ENCODE data around the gene AMN.

The AMN gene

GRCh38 chr14:102941419-102942011, 19.1 kb downstream of the AMN start:
- TF ChIP-seq SIN3A (IDR thresholded peaks at IDR 0.05; ENCODE audit: borderline replicate concordance, insufficient read depth, low read length) = no peak
- no peak for TF ChIP-seq TAF1 (IDR thresholded peaks at IDR 0.05; ENCODE audit: borderline replicate concordance, insufficient read depth, low read length)
- TF ChIP-seq REST (IDR thresholded peaks at IDR 0.05; ENCODE audit: insufficient read depth in 1 of 2, low read depth in 2 of 2, low read length in 2 of 2) = no peak

DNA sequence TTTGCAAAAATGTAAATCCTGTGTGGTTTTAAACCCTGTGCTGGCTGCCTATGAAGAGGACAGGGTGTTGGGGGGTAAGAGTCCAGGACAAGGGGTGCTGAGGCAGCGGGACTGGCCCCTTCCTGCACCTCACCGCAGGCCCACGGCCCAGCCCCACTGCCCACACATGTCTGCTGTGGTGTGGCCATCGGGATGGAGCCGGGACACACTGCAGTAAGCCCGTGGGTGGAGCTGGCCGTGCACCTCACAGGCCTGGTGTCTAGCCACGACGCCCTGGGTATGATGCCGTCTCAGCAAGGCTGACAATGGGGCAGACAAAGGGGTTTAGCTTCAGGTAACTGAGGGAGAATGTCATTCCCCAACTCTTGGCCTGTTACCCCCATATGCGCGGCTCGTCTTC, 19.6 kb downstream of the AMN start:
- TF ChIP-seq FOXP2 (optimal IDR thresholded peaks at IDR 0.05; ENCODE audit: borderline replicate concordance, extremely low read depth, extremely low read length, insufficient read depth) = no peak

DNA sequence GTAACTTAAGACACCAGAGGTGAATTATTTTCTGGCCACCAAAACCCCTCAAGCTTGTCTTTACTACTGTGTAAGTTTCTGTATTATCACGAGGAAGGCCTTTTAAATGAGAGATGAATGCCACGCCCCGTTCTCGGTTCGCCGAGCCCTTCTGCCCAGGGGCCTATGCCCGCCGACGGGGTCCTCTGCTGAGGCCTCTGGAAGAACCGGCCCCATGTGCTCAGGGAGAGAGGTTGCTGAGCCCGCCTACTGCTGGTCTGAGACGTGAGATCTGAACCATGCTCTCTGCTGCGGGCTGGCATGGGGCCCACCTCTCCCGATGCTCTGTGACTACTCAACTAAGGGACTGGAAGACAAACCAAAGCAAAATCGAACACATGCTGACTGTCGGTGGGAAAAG, 21.0 kb downstream of the AMN start:
- TF ChIP-seq REST (IDR thresholded peaks at IDR 0.05; ENCODE audit: insufficient read depth in 1 of 2, low read depth in 2 of 2, low read length in 2 of 2) (no peak), FOXP2 (optimal IDR thresholded peaks at IDR 0.05; ENCODE audit: borderline replicate concordance, extremely low read depth, extremely low read length, insufficient read depth) (no peak), POLR2AphosphoS5 (IDR thresholded peaks at IDR 0.05; ENCODE audit: low read depth, low read length) (no peak), SIN3A (IDR thresholded peaks at IDR 0.05; ENCODE audit: borderline replicate concordance, insufficient read depth, low read length) (no peak), TAF1 (IDR thresholded peaks at IDR 0.05; ENCODE audit: borderline replicate concordance, insufficient read depth, low read length) (no peak)

DNA sequence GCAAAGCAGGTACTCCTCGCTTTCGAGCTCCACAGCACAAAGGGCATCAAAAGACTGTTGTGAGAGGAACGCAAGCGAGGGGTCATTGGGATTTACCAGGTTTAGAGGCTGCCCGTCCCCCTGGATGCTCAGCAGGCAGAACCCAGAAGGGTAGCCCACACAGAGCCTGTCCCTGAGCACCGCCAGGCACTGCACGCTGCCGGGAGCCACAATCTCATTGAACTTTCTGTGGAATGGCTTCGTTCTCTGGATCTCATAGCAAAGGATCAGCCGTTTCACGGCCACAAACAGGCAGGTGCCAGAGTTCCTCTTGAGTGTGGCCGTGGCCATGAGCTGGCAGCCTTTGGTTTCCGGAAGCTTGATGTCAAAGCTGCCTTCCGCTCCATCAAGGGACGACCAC, 21.5 kb downstream of the AMN start:
- TF ChIP-seq FOXP2 (optimal IDR thresholded peaks at IDR 0.05; ENCODE audit: borderline replicate concordance, extremely low read depth, extremely low read length, insufficient read depth) (no peak), TAF1 (IDR thresholded peaks at IDR 0.05; ENCODE audit: borderline replicate concordance, insufficient read depth, low read length) (no peak)

GRCh38 chr14:102944448-102945330, 22.2 kb downstream of the AMN start:
- TF ChIP-seq POLR2AphosphoS5 (IDR thresholded peaks at IDR 0.05; ENCODE audit: low read depth, low read length) (no peak), FOXP2 (optimal IDR thresholded peaks at IDR 0.05; ENCODE audit: borderline replicate concordance, extremely low read depth, extremely low read length, insufficient read depth) (no peak), SIN3A (IDR thresholded peaks at IDR 0.05; ENCODE audit: borderline replicate concordance, insufficient read depth, low read length) (no peak), TAF1 (IDR thresholded peaks at IDR 0.05; ENCODE audit: borderline replicate concordance, insufficient read depth, low read length) (no peak), REST (IDR thresholded peaks at IDR 0.05; ENCODE audit: insufficient read depth in 1 of 2, low read depth in 2 of 2, low read length in 2 of 2) (no peak)

GRCh38 chr14:102945346-102946130, 23.1 kb downstream of the AMN start:
- TF ChIP-seq FOXP2 (optimal IDR thresholded peaks at IDR 0.05; ENCODE audit: borderline replicate concordance, extremely low read depth, extremely low read length, insufficient read depth) = no peak
- no peak for TF ChIP-seq REST (IDR thresholded peaks at IDR 0.05; ENCODE audit: insufficient read depth in 1 of 2, low read depth in 2 of 2, low read length in 2 of 2)

Measured in PFSK-1 (cell line).